ENCODE results near the gene TNKS2. TPM values are rescaled to one million over a fixed set of nuclear protein-coding genes. Genes with fewer than 3 reads are reported as not detected.
"Not testable (repeated sequence)": the region's sequence is repeated elsewhere in the genome, so short reads cannot be mapped to it uniquely, and the experiment has no call there.

The TNKS2 gene
- polyA plus RNA-seq (ENCODE audit: insufficient read depth in 1 of 5, insufficient read length in 5 of 5, low replicate concordance in 1 of 5): 10 to 100 TPM; 40.8 to 66.7 (median 60.9) TPM
- long read RNA-seq, donor 1, full-length matches to known transcripts: 4 of 15 reads
- long read RNA-seq, donor 1, partial matches to known transcripts: 11 of 15 reads
- long read RNA-seq, donor 1, other reads (novel, unspliced or antisense): 0 of 15 reads
- long read RNA-seq, donor 2: 0 reads
- long read RNA-seq, donor 3, full-length matches to known transcripts: 7 of 7 reads
- long read RNA-seq, donor 3, partial matches to known transcripts: 0 of 7 reads
- long read RNA-seq, donor 3, other reads (novel, unspliced or antisense): 0 of 7 reads
- long read RNA-seq, donor 4, full-length matches to known transcripts: 3 of 11 reads
- long read RNA-seq, donor 4, partial matches to known transcripts: 8 of 11 reads
- long read RNA-seq, donor 4, other reads (novel, unspliced or antisense): 0 of 11 reads
- long read RNA-seq, donor 5, full-length matches to known transcripts: 8 of 61 reads
- long read RNA-seq, donor 5, partial matches to known transcripts: 53 of 61 reads
- long read RNA-seq, donor 5, other reads (novel, unspliced or antisense): 0 of 61 reads
- long read RNA-seq, donor 6, full-length matches to known transcripts: 8 of 15 reads
- long read RNA-seq, donor 6, partial matches to known transcripts: 7 of 15 reads
- long read RNA-seq, donor 6, other reads (novel, unspliced or antisense): 0 of 15 reads
- long read RNA-seq, donor 7, full-length matches to known transcripts: 3 of 13 reads
- long read RNA-seq, donor 7, partial matches to known transcripts: 10 of 13 reads
- long read RNA-seq, donor 7, other reads (novel, unspliced or antisense): 0 of 13 reads
- long read RNA-seq, donor 8, full-length matches to known transcripts: 3 of 3 reads
- long read RNA-seq, donor 8, partial matches to known transcripts: 0 of 3 reads
- long read RNA-seq, donor 8, other reads (novel, unspliced or antisense): 0 of 3 reads

DNA sequence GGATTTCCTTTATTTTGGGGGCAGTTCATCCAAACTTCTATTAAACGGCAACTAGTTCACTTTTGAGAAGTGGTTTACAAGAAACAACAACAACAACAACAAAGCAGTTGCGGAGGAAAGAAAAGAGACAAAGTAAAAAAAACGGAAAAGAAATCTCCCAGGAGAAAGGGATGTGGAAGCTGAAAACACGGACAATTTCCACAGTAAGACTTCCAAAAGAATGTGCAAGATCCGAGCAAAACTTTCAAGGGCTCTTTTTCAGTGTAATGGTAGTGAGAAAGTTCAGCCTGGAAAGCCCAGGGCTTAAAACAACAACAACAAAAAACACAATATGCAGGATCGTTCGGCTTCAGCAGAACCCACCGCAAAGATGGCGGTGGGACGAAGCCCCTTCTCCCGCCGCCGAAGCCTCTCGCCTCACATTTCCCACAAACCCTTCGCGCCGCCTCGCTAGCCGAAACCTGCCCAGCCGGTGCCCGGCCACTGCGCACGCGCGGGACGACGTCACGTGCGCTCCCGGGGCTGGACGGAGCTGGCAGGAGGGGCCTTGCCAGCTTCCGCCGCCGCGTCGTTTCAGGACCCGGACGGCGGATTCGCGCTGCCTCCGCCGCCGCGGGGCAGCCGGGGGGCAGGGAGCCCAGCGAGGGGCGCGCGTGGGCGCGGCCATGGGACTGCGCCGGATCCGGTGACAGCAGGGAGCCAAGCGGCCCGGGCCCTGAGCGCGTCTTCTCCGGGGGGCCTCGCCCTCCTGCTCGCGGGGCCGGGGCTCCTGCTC lies at the start of gene TNKS2:
Gene TNKS2 (plus strand): TSS at position 553 of the 775 bp plus-strand sequence. CDS start 265 bp downstream, outside the sequence.
- DNase-seq: peak; percentile 97 to 98

DNA sequence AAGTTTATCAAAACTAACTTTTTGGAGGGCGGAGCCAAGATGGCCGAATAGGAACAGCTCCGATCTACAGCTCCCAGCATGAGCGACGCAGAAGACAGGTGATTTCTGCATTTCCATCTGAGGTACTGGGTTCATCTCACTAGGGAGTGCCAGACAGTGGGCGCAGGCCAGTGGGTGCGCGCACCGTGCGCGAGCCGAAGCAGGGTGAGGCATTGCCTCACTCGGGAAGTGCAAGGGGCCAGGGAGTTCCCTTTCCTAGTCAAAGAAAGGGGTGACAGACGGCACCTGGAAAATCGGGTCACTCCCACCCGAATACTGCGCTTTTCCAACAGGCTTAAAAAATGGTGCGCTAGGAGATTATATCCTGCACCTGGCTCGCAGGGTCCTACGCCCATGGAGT lies 48.6 kb upstream of the TNKS2 start:
- DNase-seq: not testable (repeated sequence)

DNA sequence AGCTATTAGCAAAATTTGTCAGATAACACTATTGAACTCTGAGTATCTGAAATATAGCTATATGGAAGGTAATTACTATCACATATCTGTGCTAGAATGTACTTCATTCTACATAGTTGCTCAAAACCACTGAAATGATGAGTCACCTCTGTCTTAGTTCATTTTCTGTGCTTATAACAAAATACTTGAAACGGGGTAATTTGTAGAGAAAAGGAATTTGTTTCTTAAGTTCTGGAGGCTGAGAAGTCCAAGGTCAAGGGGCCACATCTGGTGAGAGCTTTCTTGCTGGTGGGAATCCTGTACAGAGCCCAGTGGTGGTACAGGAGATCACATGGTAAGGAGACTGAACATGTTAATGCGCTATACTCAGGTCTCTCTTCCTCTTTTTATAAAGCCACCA lies 41.9 kb upstream of the TNKS2 start:
- no peak for DNase-seq

DNA sequence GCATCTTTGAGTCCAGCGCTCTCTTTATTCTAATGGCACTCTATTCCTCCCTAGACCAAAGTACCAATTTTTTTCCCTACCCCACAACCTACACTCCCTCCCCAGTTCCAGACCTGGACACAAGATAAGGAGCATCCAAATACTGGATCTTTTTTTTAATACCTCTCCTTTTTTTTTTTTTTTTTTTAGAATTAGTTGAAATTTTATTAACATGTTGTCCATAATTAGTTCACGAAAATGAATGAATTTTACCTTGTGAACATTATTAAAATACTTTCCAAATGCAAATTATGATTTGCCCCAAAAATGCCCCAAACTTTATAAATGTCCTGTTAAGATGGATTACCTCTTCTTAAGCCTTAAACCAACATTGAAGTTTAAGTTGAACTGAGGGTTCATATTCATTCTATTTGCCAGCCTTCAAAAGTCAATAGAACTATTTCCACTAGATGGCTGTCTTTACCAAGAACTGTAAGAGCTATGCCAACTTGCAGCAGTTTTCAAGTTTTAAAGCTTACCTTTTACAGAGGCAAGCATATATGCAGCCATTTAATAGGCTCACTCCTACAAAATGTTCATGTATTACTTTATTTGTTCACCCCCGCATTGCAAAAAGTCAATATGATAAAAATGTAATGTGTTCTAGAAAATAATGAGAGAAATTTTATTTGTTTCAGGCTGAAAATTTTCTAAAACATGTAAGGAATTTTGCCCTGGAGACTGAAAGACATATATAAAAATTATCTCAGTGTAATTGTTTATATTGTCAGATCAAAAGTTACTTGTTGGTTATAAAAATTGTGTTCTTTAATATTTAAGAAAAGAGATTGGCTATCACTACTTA lies 39.7 kb upstream of the TNKS2 start:
- peak in 1 of 2 donors; percentile 38 for DNase-seq

DNA sequence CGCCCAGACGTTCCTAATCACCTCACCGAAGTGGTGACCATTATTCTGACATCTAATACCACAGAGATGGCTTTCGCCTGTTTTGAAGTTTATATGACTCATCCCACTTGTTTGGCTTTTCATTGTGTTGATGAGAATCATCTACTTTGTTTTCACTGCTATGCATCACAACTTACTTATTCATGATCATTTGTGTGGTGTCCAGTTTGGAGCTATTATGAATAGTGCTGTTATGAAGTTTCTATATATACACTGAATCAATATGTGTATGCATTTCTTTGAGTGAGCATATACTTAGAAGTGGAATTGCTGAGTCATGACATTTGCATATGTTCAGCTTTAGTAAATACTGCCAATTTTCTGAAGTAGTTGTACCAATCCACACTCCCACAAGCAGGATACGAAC lies 38.6 kb upstream of the TNKS2 start:
- no peak for DNase-seq

DNA sequence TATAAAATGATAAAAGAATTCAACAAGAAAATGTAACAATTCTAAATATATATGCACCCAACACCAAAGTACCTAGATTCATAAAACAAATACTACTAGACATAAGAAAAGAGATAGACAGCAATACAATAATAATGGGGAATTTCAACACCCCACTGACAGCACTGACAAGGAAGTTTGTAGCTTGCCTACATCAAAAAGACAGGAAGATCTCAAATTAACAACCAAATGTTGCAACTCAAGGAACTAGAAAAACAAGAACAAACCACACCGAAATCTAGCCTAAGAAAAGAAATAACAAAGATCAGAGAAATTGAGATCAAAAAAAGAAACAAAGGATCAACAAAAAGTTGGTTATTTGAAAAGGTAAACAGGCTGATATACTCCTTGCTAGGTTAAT lies 36.5 kb upstream of the TNKS2 start:
- DNase-seq: no peak

DNA sequence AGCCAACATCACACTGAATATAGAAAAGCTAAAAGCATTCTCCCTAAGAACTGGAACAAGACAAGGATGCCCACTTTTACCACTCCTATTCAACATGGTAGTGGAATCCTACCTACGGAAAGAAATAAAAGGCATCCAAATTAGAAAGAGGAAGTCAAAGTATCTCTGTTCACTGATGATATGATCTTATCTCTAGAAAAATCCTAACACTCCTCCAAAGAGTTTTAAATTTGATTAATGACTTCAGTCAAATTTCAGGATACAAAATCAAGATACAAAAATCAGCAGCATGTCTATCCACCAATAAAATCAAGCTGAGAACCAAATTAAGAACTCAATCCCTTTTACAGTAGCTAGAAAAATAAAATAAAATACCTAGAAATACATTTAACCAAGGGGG lies 35.3 kb upstream of the TNKS2 start:
- no peak for DNase-seq

DNA sequence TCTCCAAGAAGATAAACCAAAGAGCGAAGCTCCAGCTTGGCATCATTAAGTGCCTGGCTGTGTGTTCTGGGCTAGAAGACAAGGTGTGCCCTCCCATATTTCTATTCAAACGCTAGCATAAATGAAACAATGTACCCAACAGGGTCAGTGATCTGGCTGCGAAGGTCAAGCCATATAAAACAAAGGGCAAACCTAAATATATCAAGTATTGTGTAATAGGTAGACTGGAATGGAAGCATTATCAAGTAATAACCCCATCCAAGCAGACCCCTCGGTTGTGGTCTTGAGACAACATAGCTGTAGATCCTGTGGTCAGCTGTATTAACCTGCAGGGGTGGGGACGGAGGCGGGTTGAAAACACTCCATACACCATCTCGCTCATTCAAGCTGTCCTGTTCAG lies 31.6 kb upstream of the TNKS2 start:
- no peak for DNase-seq

DNA sequence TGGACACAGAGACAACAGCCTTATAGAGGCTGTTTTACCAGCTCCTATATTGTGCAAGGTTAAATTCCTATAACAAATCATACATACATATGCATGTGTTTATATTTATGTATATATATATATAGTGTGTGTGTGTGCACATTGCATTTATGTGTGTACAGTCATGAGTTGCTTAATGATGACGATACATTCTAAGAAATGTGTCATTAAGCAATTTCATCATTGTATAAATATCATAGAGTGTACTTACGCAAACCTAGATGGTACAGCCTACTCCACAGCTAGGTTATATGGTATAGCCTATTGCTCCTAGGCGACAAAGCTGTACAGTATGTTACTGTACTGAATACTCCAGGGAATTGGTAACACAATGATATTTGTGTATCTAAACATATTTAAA lies 30.1 kb upstream of the TNKS2 start:
- DNase-seq: no peak

DNA sequence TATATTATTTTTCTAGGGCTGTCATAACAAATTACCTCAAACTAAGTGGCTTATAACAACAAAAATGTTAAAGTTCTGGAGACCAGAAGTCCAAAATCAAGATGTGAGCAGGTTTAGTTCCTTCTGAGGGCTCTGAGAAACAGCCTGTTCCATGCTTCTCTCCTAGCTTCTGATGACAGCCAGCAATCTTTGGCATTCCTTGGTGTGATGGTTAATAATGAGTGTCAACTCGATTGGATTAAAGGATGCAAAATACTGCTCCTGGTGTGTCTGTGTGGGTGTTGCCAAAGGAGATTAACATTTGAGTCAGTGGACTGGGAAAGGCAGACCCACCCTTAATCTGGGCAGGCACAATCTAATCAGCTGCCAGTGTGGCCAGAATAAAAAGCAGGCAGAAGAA lies 26.3 kb upstream of the TNKS2 start:
- no peak for DNase-seq

DNA sequence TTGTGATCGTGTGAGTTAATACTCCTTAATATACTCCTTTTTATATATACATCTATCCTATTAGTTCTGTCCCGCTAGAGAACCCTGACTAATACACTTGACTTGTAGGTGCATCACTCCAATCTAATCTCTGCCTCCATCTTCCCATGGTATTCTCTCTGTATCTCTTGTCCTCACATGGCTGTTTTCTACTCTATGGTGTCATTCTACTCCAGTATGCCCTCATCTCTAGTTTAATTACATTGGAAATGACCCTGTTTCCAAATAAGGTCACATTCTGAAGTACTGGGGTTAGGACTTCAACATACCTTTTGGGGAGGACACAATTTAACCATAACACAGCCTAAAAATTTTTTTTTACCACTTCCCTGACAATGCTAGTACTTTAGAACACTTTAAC lies 25.8 kb upstream of the TNKS2 start:
- DNase-seq: no peak

DNA sequence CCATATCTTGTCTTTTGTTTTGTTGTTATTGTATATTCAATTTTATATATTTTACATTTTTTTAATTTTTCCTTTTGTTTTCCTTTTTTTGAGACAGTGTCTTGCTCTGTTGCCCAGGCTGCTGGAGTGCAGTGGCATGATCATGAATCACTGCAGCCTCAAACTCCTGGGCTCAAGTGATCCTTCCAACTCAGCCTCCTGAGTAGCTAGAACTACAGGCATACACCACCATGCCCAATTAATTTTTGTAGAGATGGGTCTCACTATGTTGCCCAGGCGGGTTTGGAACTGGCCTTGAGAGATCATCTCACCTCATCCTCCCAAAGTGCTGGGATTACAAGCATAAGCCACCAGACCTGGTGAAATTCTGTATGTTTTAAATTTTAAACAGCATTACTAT lies 25.4 kb upstream of the TNKS2 start:
- DNase-seq: no peak

DNA sequence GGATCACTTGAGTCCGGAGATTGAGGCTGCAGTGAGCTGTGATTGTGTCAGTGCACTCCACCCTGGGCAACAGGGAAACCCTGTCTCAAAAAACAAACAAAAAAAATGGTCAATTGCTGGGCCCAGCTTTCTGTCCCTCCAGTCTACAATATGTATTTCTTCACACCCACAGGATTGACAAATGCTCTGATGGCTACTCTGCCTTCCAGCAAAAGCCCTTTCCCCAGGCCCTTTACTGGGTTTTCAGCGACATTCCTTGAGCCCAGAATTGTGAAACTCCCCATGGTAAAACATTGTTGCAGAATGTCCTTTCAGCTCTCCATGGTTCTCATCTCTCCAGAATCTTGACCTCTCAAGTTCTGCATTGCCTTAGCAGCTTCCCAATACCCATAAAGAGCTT lies 23.7 kb upstream of the TNKS2 start:
- DNase-seq: no peak

DNA sequence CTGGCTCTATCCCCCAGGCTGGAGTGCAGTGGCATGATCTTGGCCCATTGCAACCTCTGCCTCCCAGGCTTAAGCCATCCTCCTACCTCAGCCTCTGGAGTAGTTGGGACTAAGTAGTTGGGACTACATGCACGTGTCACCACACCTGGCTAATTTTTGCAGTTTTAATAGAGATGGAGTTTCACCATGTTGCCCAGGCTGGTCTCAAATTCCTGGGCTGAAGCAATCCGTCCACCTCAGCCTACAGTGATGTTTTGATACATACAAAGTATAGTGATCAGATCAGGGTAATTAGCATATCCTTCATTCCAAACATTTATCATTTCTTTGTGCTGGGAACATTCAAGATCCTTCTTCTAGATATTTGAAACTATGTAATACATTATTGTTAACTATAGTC lies 22.5 kb upstream of the TNKS2 start:
- DNase-seq: no peak

DNA sequence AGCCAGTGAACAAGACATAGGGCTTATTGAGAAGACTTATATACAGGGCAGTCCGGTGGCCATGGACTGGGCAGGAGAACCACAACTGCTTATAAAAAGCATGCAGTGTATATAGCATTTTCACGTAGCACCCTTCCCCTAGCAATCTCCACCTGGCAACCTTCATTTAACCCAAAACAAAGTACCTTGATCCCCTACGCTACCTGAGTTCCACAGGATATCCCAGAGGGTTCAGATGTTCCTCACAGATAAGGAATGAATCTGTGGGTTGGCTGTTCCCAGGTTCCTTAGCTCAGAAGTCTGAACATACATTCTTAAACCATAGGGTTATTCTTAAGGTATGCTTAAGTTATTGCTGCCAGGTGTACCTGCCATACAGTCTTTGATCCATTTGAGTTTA lies 22.0 kb upstream of the TNKS2 start:
- no peak for DNase-seq

DNA sequence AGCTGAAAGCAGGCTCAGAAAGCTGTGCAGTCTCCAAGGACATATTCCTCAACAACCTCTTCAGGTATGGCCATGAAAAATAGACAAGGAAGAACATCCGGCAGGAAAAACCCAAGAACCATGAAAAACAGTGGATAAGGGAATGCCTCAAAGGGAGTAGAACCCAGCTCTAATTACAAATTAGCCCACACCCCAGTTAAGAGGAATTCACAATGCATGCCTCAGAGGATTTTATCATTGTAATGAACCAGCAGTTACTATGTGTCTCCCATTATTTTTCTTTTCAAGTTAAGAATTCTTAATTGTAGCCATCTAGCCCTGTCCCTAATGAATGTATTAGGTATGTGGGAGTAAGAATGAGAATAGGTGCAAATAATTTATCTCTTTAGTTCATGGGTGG lies 19.7 kb upstream of the TNKS2 start:
- DNase-seq: no peak

DNA sequence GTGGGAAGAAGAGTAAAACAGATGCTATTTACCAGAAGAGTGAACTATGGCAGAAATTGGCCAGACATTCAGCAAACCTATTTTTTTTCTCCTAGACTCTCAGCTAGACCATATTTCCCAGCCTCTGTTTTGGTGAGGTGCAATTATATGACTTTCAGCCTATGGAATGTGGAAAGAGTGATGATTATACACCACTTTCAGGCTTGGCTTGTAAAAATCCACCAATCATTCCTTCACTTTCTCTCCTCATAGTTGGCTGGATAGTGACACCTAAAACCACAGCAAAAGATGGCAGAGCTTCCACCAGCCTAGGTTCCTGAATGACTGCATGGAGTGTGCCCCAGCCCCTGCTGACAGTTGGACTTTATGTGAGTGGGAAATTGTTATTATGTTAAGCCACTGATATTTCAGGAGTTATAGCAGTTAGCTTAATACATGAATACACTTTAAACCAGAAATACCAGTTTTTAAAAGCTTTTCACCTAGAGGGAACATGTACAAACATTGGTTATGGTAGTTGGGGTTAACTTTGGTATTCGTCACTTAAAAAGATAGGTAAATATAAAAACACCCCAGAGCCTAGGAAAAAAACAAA lies 19.1 kb upstream of the TNKS2 start:
- peak in 1 of 2 donors; percentile 12 for DNase-seq

DNA sequence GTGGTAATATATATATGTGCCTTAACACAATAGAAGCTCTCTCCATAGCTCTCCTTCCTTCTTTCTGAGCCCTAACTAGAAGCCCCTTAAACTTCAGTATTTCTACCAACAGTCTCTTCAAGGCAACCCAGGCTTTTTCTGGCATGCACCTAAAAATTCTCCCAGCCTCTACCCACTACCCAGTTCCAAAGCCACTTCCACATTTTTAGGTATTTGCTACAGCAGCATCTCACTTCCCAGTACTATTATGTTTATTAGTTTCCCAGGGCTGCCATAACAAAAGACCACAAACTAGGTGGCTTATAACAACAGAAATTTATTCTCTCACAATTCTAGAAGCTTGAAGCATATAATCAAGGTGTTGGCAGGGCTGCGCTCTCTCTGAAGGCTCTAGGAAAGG lies 15.7 kb upstream of the TNKS2 start:
- DNase-seq: no peak

DNA sequence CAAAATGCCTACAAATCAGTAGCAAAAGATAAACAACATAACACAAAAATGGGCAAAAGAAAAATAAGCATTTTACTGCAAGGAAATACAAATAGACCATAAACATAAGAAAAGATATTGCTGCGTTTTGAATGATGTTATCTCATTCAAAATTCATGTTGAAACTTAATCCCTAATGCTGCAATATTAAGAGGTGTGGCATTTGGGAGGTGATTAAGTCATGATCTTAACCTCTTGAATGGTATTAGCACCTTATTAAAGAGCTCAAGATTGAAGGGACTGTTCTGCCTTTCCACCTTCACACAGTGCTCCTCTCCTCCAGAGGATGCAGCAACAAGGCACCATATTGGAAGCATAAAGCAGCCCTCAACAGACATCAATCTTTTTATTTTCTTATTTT lies 12.4 kb upstream of the TNKS2 start:
- DNase-seq: no peak

DNA sequence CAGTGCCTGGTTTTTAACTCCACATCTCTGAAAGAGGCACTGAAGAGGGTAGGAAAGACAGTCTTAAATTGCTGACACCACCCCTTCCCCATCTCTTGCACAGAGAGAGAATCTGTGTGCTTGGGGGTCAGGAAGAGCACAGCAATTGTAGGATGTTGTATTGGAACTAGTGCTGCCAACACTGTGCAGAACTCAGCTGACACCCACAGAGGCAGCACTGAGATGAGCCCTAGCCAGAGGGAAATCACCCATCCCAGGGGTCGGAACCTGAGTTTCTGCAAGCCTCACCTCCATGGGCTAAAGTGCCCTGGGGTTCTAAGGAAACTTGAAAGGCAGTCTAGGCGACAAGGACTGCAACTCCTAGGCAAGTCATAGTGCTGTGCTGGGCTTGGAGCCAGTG lies 11.0 kb upstream of the TNKS2 start:
- DNase-seq: no peak

DNA sequence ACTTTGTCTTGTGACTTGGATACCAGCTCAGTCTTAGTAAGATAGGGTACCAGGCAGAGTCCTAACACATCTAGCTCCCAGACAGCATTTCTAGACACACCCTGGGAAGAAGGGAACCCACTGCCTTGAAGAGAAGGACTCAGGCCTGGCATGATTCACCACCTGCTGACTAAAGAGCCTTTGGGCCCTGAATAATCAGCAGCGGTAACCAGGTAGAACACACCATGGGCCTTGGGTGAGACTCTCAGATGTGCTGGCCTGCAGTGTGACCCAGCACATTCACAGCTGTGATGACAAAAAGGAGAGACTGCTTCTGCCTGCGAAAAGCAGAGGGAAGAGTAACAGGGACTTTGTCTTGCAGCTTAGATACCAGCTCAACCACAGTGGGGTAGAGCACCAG lies 10.4 kb upstream of the TNKS2 start:
- no peak for DNase-seq

Measured in right lung (tissue), 10 donors.